ENCODE results near the gene ZNF609.
"Not testable (repeated sequence)": the region's sequence is repeated elsewhere in the genome, so short reads cannot be mapped to it uniquely, and the experiment has no call there.

ZNF609 gene

DNA sequence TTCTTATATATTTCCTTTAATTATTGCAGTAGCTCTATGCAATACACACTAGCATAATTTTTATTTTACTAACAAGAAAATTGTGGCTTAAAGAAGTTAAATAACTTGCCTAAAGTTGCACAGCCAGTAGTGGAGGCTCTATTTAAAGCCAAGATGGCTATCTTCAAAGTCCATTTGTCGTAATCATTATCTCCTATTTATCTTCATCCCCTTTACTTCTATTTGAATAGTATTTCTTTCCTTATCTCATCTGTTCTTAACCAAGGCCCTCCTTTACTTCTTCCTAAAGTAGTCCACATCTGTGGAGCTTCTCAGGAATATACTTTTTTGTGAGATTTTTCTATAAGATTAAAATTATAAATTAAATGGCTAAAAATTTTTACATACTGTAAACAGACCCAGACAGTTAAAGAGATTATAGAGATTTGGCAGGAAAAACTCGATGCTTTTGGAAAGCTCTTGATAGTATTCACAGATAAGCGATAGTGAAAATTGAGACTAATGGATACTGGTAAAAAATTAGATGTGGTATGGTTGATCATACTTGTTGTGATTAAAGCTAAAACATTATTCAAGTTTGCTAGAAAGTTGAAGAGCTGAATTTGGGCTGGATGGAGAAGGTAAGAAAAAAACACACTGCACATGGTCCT is 129.2 kb downstream of the ZNF609 start:
- no peak for DNase-seq

DNA sequence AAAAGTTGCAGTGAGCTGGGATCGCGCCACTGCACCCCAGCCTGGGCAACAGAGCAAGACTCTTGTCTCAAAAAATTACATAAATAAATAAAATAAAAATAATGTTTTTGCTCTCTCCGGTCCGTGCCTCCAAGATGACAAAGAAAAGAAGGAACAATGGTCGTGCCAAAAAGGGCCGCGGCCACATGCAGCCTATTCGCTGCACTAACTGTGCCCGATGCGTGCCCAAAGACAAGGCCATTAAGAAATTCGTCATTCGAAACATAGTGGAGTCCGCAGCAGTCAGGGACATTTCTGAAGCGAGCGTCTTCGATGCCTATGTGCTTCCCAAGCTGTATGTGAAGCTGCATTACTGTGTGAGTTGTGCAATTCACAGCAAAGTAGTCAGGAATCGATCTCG is 132.5 kb downstream of the ZNF609 start:
- DNase-seq = not testable (repeated sequence)

DNA sequence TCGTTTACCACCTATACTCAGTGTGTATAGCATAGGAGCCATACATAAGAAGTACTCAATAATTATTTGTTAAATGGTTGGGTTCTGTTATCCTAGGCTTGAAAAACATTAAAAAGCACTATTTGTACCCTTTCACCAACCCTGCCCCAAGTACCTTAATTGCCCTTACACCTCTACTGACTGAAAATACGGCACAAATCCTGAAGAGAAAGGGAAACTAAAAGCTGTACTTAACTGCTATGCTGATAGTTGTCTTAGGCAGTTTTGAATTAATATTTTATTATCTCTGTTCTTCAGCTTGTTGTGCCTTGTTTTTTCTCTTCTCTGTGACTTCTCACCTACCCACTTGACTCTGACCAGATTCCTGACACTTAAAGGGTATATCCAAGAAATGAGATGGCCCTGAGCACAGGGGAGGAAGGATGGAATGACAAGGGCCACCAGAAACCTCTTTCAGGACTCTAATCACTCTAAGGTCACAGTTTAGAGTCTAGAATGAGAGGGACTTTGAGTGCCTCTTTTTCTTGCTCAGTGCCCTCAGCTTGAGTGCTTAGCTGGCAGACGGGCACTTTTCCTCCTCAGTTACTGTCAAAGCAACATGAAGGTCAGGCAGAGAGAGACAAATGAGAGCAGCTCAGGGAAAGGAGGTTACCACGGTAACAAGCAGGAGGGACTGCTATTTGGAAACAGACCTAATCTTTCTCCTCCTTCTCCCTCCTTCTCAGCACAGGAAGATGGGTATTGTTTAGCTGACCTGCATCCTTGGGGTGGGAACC is 136.5 kb downstream of the ZNF609 start:
- no peak for DNase-seq

GRCh38 chr15:64597477-64597822 is 137.1 kb downstream of the ZNF609 start:
- DNase-seq = no peak

GRCh38 chr15:64599226-64599625 is 138.8 kb downstream of the ZNF609 start:
- DNase-seq = no peak

DNA sequence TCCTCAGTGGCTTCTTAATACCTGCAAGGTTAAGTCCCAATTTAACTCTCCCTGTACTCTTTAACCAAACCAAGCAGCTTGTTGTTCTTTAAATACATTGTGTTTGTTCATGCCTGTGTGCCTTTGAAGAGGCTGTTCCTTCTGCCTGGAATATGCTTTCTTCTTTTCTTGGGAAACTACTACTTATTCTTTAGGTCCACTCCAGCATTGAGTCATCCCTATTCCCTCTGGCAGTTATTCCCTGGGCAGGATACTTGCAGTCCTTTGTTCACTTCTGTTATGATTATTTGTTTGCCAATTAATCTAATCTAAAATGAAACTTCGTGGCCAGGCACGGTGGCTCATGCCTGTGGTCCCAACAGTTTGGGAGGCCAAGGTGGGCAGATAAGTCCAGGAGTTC is 139.3 kb downstream of the ZNF609 start:
- DNase-seq = no peak

- DNase-seq = no peak
Observed at GRCh38 chr15:64600794-64601193, 140.4 kb downstream of the ZNF609 start.

DNA sequence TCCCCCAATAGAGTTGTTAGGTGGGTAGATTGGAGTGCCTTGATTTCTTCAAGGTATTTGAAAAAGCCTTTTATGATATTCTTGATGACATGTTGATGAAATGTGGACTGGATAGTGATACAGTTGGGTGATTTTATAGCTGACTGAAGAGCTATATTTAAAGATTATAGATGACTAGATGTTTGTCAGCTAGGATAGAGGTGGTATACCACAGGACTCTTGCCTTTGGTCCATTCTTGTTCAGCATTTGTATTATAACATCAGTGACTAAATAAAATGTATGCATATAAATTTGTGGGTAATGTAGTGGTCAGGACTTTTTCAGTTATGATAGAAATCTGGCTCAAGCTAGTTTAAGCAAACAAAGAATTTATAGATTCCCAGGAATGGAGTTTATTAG is 143.9 kb downstream of the ZNF609 start:
- no peak for DNase-seq

DNA sequence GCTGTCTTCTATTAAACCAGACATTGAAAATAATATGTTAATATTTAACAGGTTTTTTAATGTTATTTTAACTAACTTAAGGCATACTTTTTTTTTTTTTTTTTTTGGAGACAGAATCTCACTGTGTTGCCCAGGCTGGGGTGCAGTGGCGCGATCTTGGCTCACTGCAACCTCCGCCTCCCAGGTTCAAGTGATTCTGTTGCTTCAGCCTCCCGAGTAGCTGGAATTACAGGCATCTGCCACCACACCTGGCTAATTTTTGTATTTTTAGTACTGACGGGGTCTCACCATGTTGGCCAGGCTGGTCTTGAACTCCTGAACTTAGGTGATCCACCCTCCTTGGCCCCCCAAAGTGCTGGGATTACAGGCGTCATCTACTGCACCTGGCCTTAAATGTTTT is 147.0 kb downstream of the ZNF609 start:
- DNase-seq = not testable (repeated sequence)

DNA sequence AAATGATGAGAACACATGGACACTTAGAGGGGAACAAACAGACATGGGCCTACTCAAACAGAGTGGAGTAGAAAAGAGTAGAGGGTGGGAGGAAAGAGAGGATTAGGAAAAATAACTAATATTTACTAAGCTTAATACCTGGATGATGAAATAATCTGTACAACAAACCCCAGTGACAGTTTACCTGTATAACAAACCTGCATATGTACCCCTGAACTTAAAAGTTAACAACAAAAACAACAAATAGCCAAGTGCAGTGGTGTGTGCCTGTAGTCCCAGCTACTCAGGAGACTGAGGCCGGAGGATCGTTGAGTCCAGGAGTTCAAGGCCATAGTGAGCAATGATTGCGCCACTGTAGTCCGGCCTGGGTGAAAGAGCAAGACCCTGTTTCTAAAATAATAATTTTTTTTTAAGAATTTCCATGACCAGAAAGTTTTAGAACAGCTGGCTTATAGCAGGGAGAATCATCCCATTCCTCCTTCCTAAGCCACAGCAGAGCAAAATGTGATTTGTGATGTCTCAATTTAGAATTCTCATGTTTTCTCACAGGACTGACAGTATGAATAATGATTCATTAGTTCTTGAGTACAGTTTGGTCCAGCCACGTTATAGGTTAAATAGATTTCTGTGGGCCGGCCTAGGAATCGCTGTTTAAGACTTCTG is 150.0 kb downstream of the ZNF609 start:
- DNase-seq = no peak

GRCh38 chr15:64611085-64611725 is 150.8 kb downstream of the ZNF609 start:
- DNase-seq = no peak

GRCh38 chr15:64614519-64614918 is 154.1 kb downstream of the ZNF609 start:
- DNase-seq = no peak

- DNase-seq = no peak
Observed at GRCh38 chr15:64617727-64618126, 157.3 kb downstream of the ZNF609 start.

- DNase-seq = no peak
Observed at GRCh38 chr15:64618138-64618537, 157.8 kb downstream of the ZNF609 start.

DNA sequence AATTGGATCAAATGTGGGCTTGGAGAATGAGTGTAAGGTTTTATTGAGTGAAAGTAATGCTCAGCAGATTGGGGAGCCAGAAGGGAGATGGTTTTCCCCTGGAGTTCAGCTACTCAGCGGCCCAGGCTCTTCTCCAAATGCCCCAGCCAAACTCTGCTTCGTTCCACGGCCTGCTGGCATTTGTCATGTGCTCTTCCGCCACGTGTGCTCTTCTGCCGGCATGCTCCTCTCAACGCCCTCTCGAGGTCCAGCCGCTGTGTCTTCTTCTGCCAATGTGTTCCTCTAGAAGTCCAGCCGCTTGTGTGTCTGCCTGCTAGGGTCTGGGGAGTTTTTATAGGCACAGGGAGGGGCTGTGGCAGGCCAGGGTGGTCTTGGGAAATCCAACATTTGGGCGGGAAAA is 158.2 kb downstream of the ZNF609 start:
- no peak for DNase-seq

DNA sequence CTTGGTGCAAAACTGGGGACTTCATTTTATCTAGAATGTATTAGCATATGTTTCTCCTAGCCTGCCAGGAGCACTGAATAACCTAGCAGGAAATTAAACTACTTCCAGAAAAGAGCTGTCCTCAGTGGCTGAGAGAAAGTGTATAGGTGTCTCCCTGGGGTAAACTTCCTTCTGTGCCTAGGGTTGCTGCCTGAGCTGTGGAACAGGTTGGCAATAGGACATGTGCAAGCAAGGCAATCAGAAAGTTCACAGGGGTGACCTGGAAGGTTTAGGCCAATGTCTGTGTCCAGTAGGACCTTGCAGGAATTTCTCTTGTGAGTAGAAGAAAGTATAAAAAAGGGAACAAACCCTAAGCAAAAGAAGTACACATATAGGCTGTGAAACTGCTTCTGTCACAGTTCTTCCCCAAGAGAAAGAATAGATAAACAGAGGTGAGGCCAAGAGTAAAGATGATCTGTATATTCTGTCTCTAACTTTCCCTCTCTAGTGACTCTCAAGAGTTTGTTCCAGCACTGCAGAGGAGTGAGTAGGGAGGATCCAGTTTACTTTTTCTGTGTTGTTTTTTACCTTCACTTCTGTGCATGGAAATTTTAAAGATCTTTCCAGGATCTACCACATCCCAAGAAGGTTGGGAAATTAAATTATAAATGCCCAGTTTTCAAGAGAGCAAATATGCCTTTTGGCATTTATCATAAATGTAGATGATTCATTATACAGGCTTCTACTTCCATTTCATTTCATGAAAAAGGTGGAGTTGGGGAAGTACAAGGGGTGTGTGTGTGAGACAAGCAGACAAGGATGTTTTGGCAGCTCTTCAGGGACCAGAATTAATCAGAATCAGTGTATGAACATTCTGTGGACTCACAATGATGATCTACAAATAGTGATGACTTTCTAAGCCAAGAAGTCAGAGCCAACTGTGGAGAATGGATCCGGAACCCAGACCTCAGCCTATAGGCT is 159.8 kb downstream of the ZNF609 start:
- no peak for DNase-seq

- no peak for DNase-seq
Observed at GRCh38 chr15:64621056-64621455, 160.7 kb downstream of the ZNF609 start.

- DNase-seq = no peak
Observed at GRCh38 chr15:64622410-64623260, 162.3 kb downstream of the ZNF609 start.

DNA sequence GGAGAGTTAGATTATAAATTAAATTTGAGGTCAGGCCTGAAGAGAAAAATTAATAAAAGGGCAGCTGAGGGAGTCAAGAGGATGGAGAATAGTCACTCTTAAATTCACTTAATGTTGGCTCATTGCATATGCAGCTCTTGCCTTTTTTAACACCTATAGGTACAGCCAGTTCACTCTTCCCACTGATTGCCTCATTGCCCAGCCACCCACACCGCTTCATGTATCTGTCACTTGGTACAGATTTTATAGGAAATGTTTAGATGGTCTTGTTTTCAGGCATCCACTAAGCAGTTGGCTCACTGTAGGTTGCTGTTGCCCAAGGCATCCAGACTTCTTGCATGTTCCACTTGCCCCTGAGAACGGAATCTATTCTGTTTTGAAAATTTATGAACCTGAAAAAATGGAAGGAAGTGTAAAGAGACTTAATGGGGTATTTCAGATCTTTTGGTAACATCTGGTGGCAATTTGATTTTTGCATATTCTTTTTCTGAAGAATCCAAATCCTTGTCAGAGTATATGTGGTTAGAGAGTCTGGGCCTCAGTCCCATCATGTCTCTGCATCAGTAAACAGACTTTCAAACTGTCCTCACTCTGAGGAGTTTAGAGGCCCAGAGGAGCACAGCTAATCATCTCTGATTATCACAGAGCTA is 163.1 kb downstream of the ZNF609 start:
- no peak for DNase-seq

DNA sequence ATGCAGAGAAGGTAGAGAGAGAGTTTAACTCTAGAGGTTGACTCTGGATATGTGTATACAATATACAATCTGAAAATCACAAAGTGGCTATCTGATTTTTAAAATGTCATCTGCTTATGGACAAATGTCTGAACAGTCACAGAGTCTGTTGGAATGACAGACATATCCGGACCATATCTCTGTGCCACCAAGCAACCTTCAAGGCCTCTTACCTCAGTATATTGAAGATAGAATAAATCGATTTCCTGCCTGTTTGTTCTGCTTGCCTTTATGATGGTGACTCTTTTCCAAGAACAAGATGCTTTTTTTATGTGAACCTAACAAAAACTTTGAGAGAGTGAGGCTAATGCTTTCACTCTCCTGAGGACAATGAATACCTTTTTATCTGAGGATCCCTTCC is 163.9 kb downstream of the ZNF609 start:
- DNase-seq = no peak

- DNase-seq = no peak
Observed at GRCh38 chr15:64629063-64629462, 168.7 kb downstream of the ZNF609 start.
